SH-SY5Y (cell line): ENCODE results near the gene MYL1.

Experiments
- GATA2 ChIP-seq: IDR thresholded peaks from 2 replicates; pipeline ENCODE4 v1.6.1; 2011; ENCODE audit warnings: mild to moderate bottlenecking, low read depth, low read length
- GATA3 ChIP-seq: IDR thresholded peaks from 2 replicates; pipeline ENCODE4 v1.6.1; 2011; ENCODE audit warnings: low read depth, mild to moderate bottlenecking, low read length, moderate library complexity

MYL1 gene

GRCh38 chr2:210299866-210300373 lies 15.1 kb downstream of the MYL1 start:
- no peak for TF ChIP-seq GATA2
- no peak for TF ChIP-seq GATA3

GRCh38 chr2:210288408-210288807 lies 26.6 kb downstream of the MYL1 start:
- TF ChIP-seq GATA3 (no peak), GATA2 (no peak)

- TF ChIP-seq GATA3 (no peak), GATA2 (no peak)
These were observed 27.7 kb downstream of the MYL1 start for GRCh38 chr2:210287301-210287700.

- TF ChIP-seq GATA3, result no peak
- no peak for TF ChIP-seq GATA2
These were observed 28.8 kb downstream of the MYL1 start for GRCh38 chr2:210286123-210286680.

- TF ChIP-seq GATA3, result no peak
- no peak for TF ChIP-seq GATA2
These were observed 37.8 kb downstream of the MYL1 start for GRCh38 chr2:210277133-210277532.

- TF ChIP-seq GATA3 (no peak), GATA2 (no peak)
These were observed 43.7 kb downstream of the MYL1 start for GRCh38 chr2:210271300-210271699.

GRCh38 chr2:210269148-210269547 lies 45.8 kb downstream of the MYL1 start:
- TF ChIP-seq GATA3, result no peak
- no peak for TF ChIP-seq GATA2

- no peak for TF ChIP-seq GATA2
These were observed 46.7 kb downstream of the MYL1 start for GRCh38 chr2:210268281-210268680.

GRCh38 chr2:210267698-210268097 lies 47.3 kb downstream of the MYL1 start:
- TF ChIP-seq GATA2 (no peak), GATA3 (no peak)

- no peak for TF ChIP-seq GATA2
- TF ChIP-seq GATA3, result no peak
These were observed 50.7 kb downstream of the MYL1 start for GRCh38 chr2:210264282-210264681.

GRCh38 chr2:210263841-210264240 lies 51.1 kb downstream of the MYL1 start:
- no peak for TF ChIP-seq GATA2
- TF ChIP-seq GATA3, result no peak

- TF ChIP-seq GATA3, result no peak
These were observed 52.9 kb downstream of the MYL1 start for GRCh38 chr2:210262036-210262435.

GRCh38 chr2:210259687-210260086 lies 55.3 kb downstream of the MYL1 start:
- TF ChIP-seq GATA2, result no peak
- TF ChIP-seq GATA3, result no peak

- no peak for TF ChIP-seq GATA2
- no peak for TF ChIP-seq GATA3
These were observed 62.0 kb downstream of the MYL1 start for GRCh38 chr2:210252699-210253606.

GRCh38 chr2:210250622-210251021 lies 64.4 kb downstream of the MYL1 start:
- TF ChIP-seq GATA2, result no peak
- TF ChIP-seq GATA3, result no peak
